Hepatocyte (in vitro differentiated cells): Measurements from ENCODE around the gene TRIP10. TPM values are rescaled to one million over a fixed set of nuclear protein-coding genes. Genes with fewer than 3 reads are reported as not detected.

Experiments used
- DNase-seq: peaks from one replicate; pipeline ENCODE4 v3.0.0-alpha.2; 2016; ENCODE audit warnings: low spot score
- H2AFZ ChIP-seq: fragments of 200-600 bp; sonication (generic); 2 replicates; pipeline ENCODE4 v1.6.0; 2016; ENCODE audit warnings: antibody characterized with exemption, mild to moderate bottlenecking
- H3K27ac ChIP-seq: fragments of 200-600 bp; sonication (generic); 2 replicates; pipeline ENCODE4 v1.5.1; 2016; ENCODE audit warnings: mild to moderate bottlenecking
- H3K27me3 ChIP-seq: fragments of 200-600 bp; sonication (generic); 2 replicates; pipeline ENCODE4 v1.6.1; 2016
- H3K36me3 ChIP-seq: fragments of 200-600 bp; sonication (generic); replicated peaks from 2 replicates; pipeline ENCODE4 v1.5.1; 2016; ENCODE audit warnings: low read depth; ENCODE audit not compliant: insufficient read depth
- H3K4me1 ChIP-seq: fragments of 200-600 bp; sonication (generic); 2 replicates; pipeline ENCODE4 v1.5.1; 2016; ENCODE audit warnings: mild to moderate bottlenecking, moderate library complexity; ENCODE audit not compliant: insufficient read depth
- H3K4me2 ChIP-seq: fragments of 200-600 bp; sonication (generic); 2 replicates; pipeline ENCODE4 v1.6.0; 2016
- H3K4me3 ChIP-seq: fragments of 200-600 bp; sonication (generic); 2 replicates; pipeline ENCODE4 v1.5.1; 2016; ENCODE audit warnings: mild to moderate bottlenecking
- H3K79me2 ChIP-seq: fragments of 200-600 bp; sonication (generic); 2 replicates; pipeline ENCODE4 v1.6.0; 2017; ENCODE audit warnings: mild to moderate bottlenecking
- H3K9me2 ChIP-seq: fragments of 200-600 bp; sonication (generic); replicated peaks from 2 replicates; pipeline ENCODE4 v1.6.0; 2017; ENCODE audit warnings: mild to moderate bottlenecking; ENCODE audit not compliant: insufficient read depth
- H3K9me3 ChIP-seq: fragments of 200-600 bp; sonication (generic); 2 replicates; pipeline ENCODE4 v1.5.1; 2016; ENCODE audit warnings: low read depth, mild to moderate bottlenecking
- H4K20me1 ChIP-seq: fragments of 200-600 bp; sonication (generic); 2 replicates; pipeline ENCODE4 v1.6.0; 2016; ENCODE audit warnings: mild to moderate bottlenecking; ENCODE audit not compliant: insufficient read depth, poor library complexity, severe bottlenecking
- CTCF ChIP-seq: fragments of 200-600 bp; sonication (generic); IDR thresholded peaks from 2 replicates; pipeline ENCODE4 v1.5.1; 2016; ENCODE audit warnings: antibody characterized with exemption, mild to moderate bottlenecking; ENCODE audit not compliant: poor library complexity
- EZH2 ChIP-seq: fragments of 200-600 bp; sonication (generic); IDR thresholded peaks from 2 replicates; pipeline ENCODE4 v1.6.1; 2016; ENCODE audit warnings: antibody characterized with exemption, mild to moderate bottlenecking, borderline replicate concordance
- EZH2phosphoT487 ChIP-seq: fragments of 200-600 bp; sonication (generic); IDR thresholded peaks from one replicate; pipeline ENCODE4 v1.6.1; 2018; ENCODE audit warnings: antibody characterized with exemption, mild to moderate bottlenecking, low read depth, moderate library complexity; ENCODE audit not compliant: unreplicated experiment, severe bottlenecking
- WGBS: methylation state at CpG from one replicate; pipeline ENCODE4 v1.1.6; 2016; ENCODE audit warnings: low lambda C conversion rate; ENCODE audit errors: missing lambda C conversion rate; 5-methylcytosine and 5-hydroxymethylcytosine counted together
- polyA plus RNA-seq: library from polyadenylated mRNA; unstranded; fragments of >200 nt; fragmentation: Nextera tagmentation; extraction: Ambion mirVana; gene quantifications from 2 replicates; pipeline ENCODE4 v1.2.1, GENCODE V29; 2016
- total RNA-seq: library from RNA; depleted of rRNA; stranded (reverse); fragments of >200 nt; gene quantifications from 2 replicates; pipeline ENCODE4 v1.2.3, GENCODE V29; 2014

Gene TRIP10
- total and polyA plus RNA-seq, 2 experiments from 2014 or later, result 48.8 to 79.5 TPM

- H3K27me3 ChIP-seq, result no peaks in the 10 kb centered on the region
- no peak overlapping the region for H3K27ac ChIP-seq
- 90% methylated on average over 10 of the region's 10 CpGs for WGBS
- H4K20me1 ChIP-seq, result no peaks in the 10 kb centered on the region
- no peak overlapping the region for H3K4me2 ChIP-seq
- no peak for TF ChIP-seq EZH2phosphoT487
- no peak for TF ChIP-seq CTCF
- no peak for TF ChIP-seq EZH2
- H3K9me3 ChIP-seq, result no peaks in the 10 kb centered on the region
- no peaks in the 10 kb centered on the region for H3K36me3 ChIP-seq
- no peaks in the 10 kb centered on the region for H3K79me2 ChIP-seq
- no peak overlapping the region for H3K4me3 ChIP-seq
- DNase-seq, result no peak
- no peaks in the 10 kb centered on the region for H3K4me1 ChIP-seq
- H3K9me2 ChIP-seq, result no peaks in the 10 kb centered on the region
- H2AFZ ChIP-seq, result no peak overlapping the region
Observed at GRCh38 chr19:6692027-6692426, 47.5 kb upstream of the TRIP10 start.

- H3K36me3 ChIP-seq, result no peaks in the 10 kb centered on the region
- no peaks in the 10 kb centered on the region for H3K9me3 ChIP-seq
- TF ChIP-seq EZH2phosphoT487 (no peak), CTCF (no peak), EZH2 (no peak)
- H3K27me3 ChIP-seq, result no peaks in the 10 kb centered on the region
- no peak overlapping the region for H3K4me3 ChIP-seq
- WGBS, result 91% methylated on average over 13 of the region's 13 CpGs
- no peak overlapping the region for H2AFZ ChIP-seq
- no peak overlapping the region for H3K27ac ChIP-seq
- no peaks in the 10 kb centered on the region for H3K9me2 ChIP-seq
- H3K4me2 ChIP-seq, result no peak overlapping the region
- no peaks in the 10 kb centered on the region for H4K20me1 ChIP-seq
- no peaks in the 10 kb centered on the region for H3K79me2 ChIP-seq
- no peak for DNase-seq
- H3K4me1 ChIP-seq, result no peaks in the 10 kb centered on the region
Observed at GRCh38 chr19:6693056-6693471, 46.4 kb upstream of the TRIP10 start.

- Histone ChIP-seq H3K27me3 (no peaks in the 10 kb centered on the region), H4K20me1 (no peaks in the 10 kb centered on the region), H2AFZ (no peak overlapping the region), H3K9me2 (no peaks in the 10 kb centered on the region), H3K36me3 (no peaks in the 10 kb centered on the region), H3K79me2 (no peaks in the 10 kb centered on the region), H3K4me3 (no peak overlapping the region), H3K4me1 (no peaks in the 10 kb centered on the region), H3K27ac (no peak overlapping the region), H3K4me2 (no peak overlapping the region), H3K9me3 (no peaks in the 10 kb centered on the region)
- WGBS, result 85% methylated on average over 6 of the region's 7 CpGs
- no peak for DNase-seq
- TF ChIP-seq CTCF, result no peak
Observed at GRCh38 chr19:6693681-6694080, 45.8 kb upstream of the TRIP10 start.

- no peaks in the 10 kb centered on the region for H3K79me2 ChIP-seq
- H3K9me3 ChIP-seq, result no peaks in the 10 kb centered on the region
- no peaks in the 10 kb centered on the region for H4K20me1 ChIP-seq
- 97% methylated on average over 19 of the region's 25 CpGs for WGBS
- no peaks in the 10 kb centered on the region for H3K36me3 ChIP-seq
- H3K4me2 ChIP-seq, result no peak overlapping the region
- H3K9me2 ChIP-seq, result no peaks in the 10 kb centered on the region
- H3K27ac ChIP-seq, result no peak overlapping the region
- TF ChIP-seq EZH2phosphoT487 (no peak), CTCF (no peak), EZH2 (no peak)
- DNase-seq, result no peak
- H3K4me3 ChIP-seq, result no peak overlapping the region
- H2AFZ ChIP-seq, result no peak overlapping the region
- H3K27me3 ChIP-seq, result no peaks in the 10 kb centered on the region
- no peaks in the 10 kb centered on the region for H3K4me1 ChIP-seq
Observed at GRCh38 chr19:6694147-6694815, 45.2 kb upstream of the TRIP10 start.
